Esophagus squamous epithelium (tissue), 4 donors: Measurements from ENCODE around the gene CARD11.
A peak's percentile ranks its signal among the peaks of the same experiment; 100 is the strongest.

Experiments
- CTCF ChIP-seq, 6 experiments: fragments of 450-650 bp in 4 of 6; fragments of 200-600 bp in 2 of 6; sonication (generic) in 2 of 6; IDR thresholded peaks; one replicate each; pipeline ENCODE4 v1.5.1; 2016 to 2019; ENCODE audit warnings: antibody characterized with exemption in 6 of 6, mild to moderate bottlenecking in 4 of 6, moderate library complexity in 4 of 6
- POLR2A ChIP-seq, 4 donors: fragments of 450-650 bp; IDR thresholded peaks; one replicate each; pipeline ENCODE4 v1.6.1; 2017; ENCODE audit warnings: antibody characterized with exemption in 4 of 4, mild to moderate bottlenecking in 4 of 4, moderate library complexity in 3 of 4

- peak in 5 of 6 experiments; percentile 24 to 56 (median 41) for TF ChIP-seq CTCF (IDR thresholded peaks at IDR 0.05)
- TF ChIP-seq POLR2A (IDR thresholded peaks at IDR 0.05), result no peak
Measured at GRCh38 chr7:3065724-3066143, 22.1 kb upstream of the CARD11 start.
